Choroid plexus epithelial cell (primary cell): ENCODE results near the gene PON3.
A peak's percentile ranks its signal among the peaks of the same experiment; 100 is the strongest.

Source experiments
- DNase-seq: peaks from one replicate; pipeline ENCODE4 v3.0.0-alpha.2; 2010; ENCODE audit warnings: low read depth
- H3K4me3 ChIP-seq: 2 replicates; pipeline ENCODE4 v1.5.1; 2011; ENCODE audit warnings: low read depth, mild to moderate bottlenecking, control low read depth, low read length, moderate library complexity
- CTCF ChIP-seq: conservative IDR thresholded peaks from 2 replicates; pipeline ENCODE4 v1.5.1; 2011; ENCODE audit warnings: low read depth, mild to moderate bottlenecking, control low read depth, inconsistent platforms, low read length, moderate library complexity

The PON3 gene

GRCh38 chr7:95434557-95435421 lies 38.6 kb upstream of the PON3 start, which contains the start of gene PON2:
PON2 (minus strand) TSS chr7:95435028; CDS start chr7:95434951, 77 bp downstream.
- peak; percentile 86 for DNase-seq
- TF ChIP-seq CTCF, result no peak
- H3K4me3 ChIP-seq, result peak within 1 kb of the TSS; percentile 79

- peak overlapping the region; percentile 79 for H3K4me3 ChIP-seq
- no peak for TF ChIP-seq CTCF
- no peak for DNase-seq
Measured at GRCh38 chr7:95433952-95434556, 37.9 kb upstream of the PON3 start.

GRCh38 chr7:95433129-95433528 lies 37.0 kb upstream of the PON3 start:
- no peak for DNase-seq
- no peak for TF ChIP-seq CTCF
- H3K4me3 ChIP-seq, result no peak overlapping the region

GRCh38 chr7:95432606-95433005 lies 36.4 kb upstream of the PON3 start:
- TF ChIP-seq CTCF, result no peak
- DNase-seq, result no peak
- no peak overlapping the region for H3K4me3 ChIP-seq

GRCh38 chr7:95430864-95431263 lies 34.7 kb upstream of the PON3 start:
- TF ChIP-seq CTCF, result no peak
- no peak overlapping the region for H3K4me3 ChIP-seq
- peak; percentile 72 for DNase-seq

GRCh38 chr7:95429241-95429990 lies 33.2 kb upstream of the PON3 start:
- no peak for TF ChIP-seq CTCF
- no peak for DNase-seq

More at GRCh38 chr7:95429241-95429990, 33.2 kb upstream of the PON3 start:
- H3K4me3 ChIP-seq, result no peak overlapping the region
